VCaP (cell line): ENCODE measurements around the gene FOXP2.

Source experiments
- H3K27ac ChIP-seq: fragments of 450-650 bp; 2 replicates; pipeline ENCODE4 v1.5.1; 2017
- TF ChIP-seq, protein P1 (sequence below): fragments of 450-650 bp; conservative IDR thresholded peaks from 2 replicates; pipeline ENCODE4 v1.5.1; 2017; ENCODE audit warnings: mild to moderate bottlenecking, moderate library complexity

FOXP2 gene

DNA sequence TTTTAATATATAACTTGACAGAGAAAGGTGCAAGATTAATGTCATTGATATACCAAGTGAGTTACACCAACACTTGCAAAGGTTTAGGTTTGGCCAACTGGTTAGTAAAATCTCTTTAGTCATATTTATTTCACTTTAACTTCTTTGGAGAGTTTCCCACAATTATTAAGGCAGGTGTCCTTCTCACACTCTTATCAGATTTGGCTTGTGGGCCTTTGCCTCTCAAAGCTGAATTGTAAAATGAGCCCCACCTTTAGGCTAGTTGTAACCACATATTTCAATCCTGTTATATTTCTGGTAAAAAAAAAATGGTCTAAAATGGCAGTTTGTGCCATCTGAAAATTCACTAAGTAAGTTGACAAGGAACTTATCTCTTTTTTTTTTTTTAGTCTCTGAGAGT is 26.6 kb upstream of the FOXP2 start:
- TF ChIP-seq, protein P1, sequence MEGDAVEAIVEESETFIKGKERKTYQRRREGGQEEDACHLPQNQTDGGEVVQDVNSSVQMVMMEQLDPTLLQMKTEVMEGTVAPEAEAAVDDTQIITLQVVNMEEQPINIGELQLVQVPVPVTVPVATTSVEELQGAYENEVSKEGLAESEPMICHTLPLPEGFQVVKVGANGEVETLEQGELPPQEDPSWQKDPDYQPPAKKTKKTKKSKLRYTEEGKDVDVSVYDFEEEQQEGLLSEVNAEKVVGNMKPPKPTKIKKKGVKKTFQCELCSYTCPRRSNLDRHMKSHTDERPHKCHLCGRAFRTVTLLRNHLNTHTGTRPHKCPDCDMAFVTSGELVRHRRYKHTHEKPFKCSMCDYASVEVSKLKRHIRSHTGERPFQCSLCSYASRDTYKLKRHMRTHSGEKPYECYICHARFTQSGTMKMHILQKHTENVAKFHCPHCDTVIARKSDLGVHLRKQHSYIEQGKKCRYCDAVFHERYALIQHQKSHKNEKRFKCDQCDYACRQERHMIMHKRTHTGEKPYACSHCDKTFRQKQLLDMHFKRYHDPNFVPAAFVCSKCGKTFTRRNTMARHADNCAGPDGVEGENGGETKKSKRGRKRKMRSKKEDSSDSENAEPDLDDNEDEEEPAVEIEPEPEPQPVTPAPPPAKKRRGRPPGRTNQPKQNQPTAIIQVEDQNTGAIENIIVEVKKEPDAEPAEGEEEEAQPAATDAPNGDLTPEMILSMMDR, result no peak
- H3K27ac ChIP-seq, result no peak overlapping the region

DNA sequence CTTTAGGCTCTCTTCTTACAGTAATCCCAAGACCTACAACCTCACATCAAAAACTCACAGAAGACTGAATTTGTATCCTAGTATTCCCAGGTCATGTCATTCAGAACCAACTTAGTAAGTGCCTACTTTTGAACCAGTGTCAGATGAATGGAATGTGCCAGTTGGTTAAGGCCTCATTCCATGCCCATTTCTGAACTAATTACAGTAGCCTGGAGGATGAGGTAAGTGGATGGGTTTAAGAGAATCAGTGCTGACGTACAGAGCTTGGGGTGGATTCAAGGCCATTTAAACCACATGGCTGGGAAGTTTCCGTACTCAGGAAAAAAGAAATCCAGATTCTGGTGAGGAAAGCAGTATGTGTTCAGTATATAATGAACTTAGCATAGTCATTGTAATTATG is 21.9 kb upstream of the FOXP2 start:
- TF ChIP-seq, protein P1, result no peak
- H3K27ac ChIP-seq, result no peak overlapping the region

DNA sequence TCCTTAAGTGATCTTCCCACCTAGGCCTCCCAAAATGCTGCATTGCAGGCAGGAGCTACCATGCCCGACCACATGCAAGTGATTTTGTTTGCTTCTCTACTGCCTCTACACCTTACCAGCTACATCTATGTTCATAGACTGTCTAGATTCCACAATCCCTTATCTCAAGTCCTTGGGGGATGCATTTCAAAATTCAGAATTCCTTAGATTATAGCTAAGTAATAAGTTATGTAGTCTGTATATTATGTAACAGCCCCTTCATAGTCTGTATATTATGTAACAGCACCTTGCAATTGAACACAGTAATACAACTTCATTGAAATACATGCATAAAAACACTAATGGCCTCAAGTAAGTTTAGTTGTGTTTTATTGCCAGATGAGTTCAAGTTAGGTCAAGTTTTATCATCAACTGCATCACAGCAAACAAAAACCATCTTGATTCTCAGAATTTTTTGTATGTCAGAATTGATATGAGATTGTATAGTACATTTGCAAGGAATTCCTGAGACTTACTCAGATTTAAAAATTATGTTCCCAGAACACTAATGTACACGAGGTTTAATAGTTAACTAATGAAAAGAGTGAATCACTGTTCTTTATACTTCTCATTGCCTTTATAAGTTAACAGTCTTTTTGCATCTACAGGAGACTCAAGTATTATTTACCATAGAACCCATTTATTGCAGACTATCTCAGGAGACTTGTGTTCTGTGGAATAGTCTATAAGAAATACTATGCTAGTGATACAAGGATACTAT is 11.6 kb upstream of the FOXP2 start:
- TF ChIP-seq, protein P1, result no peak
- H3K27ac ChIP-seq, result no peak overlapping the region

DNA sequence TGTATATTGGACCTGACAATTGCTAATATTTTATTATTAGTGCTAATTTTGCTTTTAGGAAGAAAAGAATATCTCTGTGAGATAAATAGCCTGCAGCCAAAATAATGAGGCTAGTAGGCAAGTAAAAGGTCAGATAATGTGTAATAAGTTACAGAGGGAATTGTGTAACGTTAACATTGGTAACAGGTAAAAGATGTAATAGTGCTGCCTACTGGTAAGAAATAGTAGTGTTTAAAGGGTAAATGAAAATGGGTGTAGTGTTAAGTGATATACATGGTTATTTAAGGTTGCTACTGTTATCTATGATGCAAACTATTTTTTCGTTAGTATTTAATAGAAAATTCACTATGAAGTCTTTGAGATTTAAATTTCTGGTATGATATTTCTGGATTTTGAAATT is 9.2 kb upstream of the FOXP2 start:
- no peak overlapping the region for H3K27ac ChIP-seq
- TF ChIP-seq, protein P1, result peak; percentile 88

DNA sequence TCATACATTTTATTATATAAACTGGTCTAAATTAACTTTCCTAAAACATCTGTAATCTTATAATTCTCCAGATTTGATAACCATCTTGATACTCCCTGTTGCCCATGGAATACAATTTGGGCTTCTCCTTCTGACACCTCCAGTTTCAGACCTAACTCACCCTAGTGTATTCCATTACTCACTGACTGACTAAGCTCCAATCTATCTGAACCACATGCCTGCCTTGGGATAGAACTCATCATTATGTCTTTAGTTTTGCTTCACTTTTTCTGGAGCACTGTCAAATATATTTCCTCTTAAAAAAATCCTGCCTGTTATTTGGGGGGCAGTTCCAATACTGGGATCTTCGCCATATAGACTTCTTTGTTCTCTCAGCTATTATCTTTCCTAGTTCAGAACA is 4.9 kb upstream of the FOXP2 start:
- TF ChIP-seq, protein P1, result no peak
- no peak overlapping the region for H3K27ac ChIP-seq

DNA sequence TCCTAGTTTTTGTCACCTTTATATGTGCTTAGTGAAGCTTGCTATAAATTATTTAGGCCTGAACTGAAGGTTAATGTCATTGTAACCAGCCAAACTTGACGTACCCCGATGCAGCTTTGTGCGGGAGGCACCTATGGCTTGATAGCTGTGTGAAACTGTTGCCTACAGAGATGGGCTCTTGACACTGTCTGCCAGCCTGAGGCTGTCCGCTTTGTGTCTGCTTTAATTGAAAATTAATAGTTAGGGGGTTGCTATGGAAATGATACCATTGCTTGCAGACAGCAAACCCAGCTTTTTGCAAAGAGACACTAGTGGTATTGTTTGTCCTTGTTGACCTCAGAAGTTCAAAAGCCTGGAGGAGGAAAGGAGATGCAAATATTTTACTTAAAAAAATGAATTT is 2.1 kb upstream of the FOXP2 start:
- TF ChIP-seq, protein P1, result no peak

DNA sequence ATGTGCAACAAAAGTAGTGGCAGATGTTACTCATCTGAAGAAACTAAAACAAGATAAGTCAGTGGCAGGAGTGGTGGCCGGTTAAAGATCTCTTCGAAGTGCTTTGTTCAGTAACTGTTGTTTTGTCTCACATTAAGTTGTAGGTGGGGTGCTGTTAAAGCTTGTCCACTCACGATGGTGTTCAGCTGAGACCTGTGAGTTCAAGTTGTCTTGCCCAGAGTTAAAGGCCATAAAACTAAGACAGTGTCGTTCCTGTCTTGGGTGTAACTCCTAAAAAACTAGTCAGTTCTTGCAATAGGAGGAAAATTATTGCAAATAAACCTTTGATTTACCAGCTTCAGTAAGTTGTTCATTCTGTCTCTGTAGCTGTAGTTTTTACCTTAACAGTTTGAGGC is 857 bp upstream of the FOXP2 start:
- no peak overlapping the region for H3K27ac ChIP-seq
- TF ChIP-seq, protein P1, result no peak

More for the DNA sequence above, 2.1 kb upstream of the FOXP2 start:
- H3K27ac ChIP-seq, result no peak overlapping the region
